Transverse colon (tissue), 4 donors: ENCODE data around the gene PLAGL1. TPM values are rescaled to one million over a fixed set of nuclear protein-coding genes. Genes with fewer than 3 reads are reported as not detected.
A peak's percentile ranks its signal among the peaks of the same experiment; 100 is the strongest.

ENCODE experiments used
- DNase-seq: peaks from one replicate; pipeline ENCODE4 v3.0.0-alpha.2; 2019
- H3K27ac ChIP-seq, 4 donors: fragments of 200-600 bp; sonication (generic); 2 replicates each; pipeline ENCODE4 v1.5.1; 2016 to 2018; ENCODE audit warnings: inconsistent platforms in 4 of 4
- H3K27me3 ChIP-seq: fragments of 200-600 bp; sonication (generic); 2 replicates; pipeline ENCODE4 v1.5.1; 2017; ENCODE audit warnings: inconsistent platforms
- H3K36me3 ChIP-seq, 4 donors: fragments of 200-600 bp; sonication (generic); 2 replicates each; pipeline ENCODE4 v1.5.1; 2017 to 2019; ENCODE audit warnings: inconsistent platforms in 4 of 4
- H3K4me1 ChIP-seq, 4 donors: fragments of 200-600 bp; sonication (generic); 2 replicates each; pipeline ENCODE4 v1.5.1; 2017 to 2020; ENCODE audit warnings: inconsistent platforms in 4 of 4
- H3K4me3 ChIP-seq, 4 donors: fragments of 200-600 bp; sonication (generic); 1 replicate in 1 of 4; 2 replicates in 3 of 4; pipeline versions ENCODE4 v1.5.1 to v1.6.1; 2017 to 2019; ENCODE audit warnings: inconsistent platforms in 4 of 4
- H3K9me3 ChIP-seq, 2 donors: fragments of 200-600 bp; sonication (generic); 2 replicates each; pipeline ENCODE4 v1.5.1; 2017 to 2019; ENCODE audit warnings: inconsistent platforms in 2 of 2
- EP300 ChIP-seq: sonication (generic); formaldehyde crosslinking; IDR thresholded peaks from one replicate; pipeline ENCODE4 v1.6.1; 2017; ENCODE audit warnings: antibody characterized with exemption, low read depth
- POLR2A ChIP-seq: fragments of 450-650 bp; IDR thresholded peaks from one replicate; pipeline ENCODE4 v1.6.1; 2016; ENCODE audit warnings: antibody characterized with exemption, mild to moderate bottlenecking, moderate library complexity
- POLR2AphosphoS5 ChIP-seq, 3 donors: sonication (generic); formaldehyde crosslinking; IDR thresholded peaks; one replicate each; pipeline ENCODE4 v1.6.1; 2016; ENCODE audit warnings: antibody characterized with exemption in 3 of 3
- WGBS, 2 donors: methylation state at CpG; one replicate each; pipeline ENCODE4 v1.1.5; 2018; ENCODE audit warnings: low coverage in 1 of 2; 5-methylcytosine and 5-hydroxymethylcytosine counted together
- in situ Hi-C, 4 donors: fragments of 200-750 bp; cut with MboI; loops; one replicate each; pipeline versions ENCODE4 v1.15.0 to v1.15.1; 2017; ENCODE audit warnings: low sequenced_read_pairs in 3 of 4, low pct_ligation_motif_present in 1 of 4, low pct_unique_long_range_greater_than_20kb in 1 of 4
- intact Hi-C: fragments of 100-400 bp; cut with DNase I; formaldehyde crosslinking; loops from one replicate; pipeline ENCODE4 v1.15.1; 2023; ENCODE audit warnings: low total_unique reads
- total RNA-seq, 4 donors: library from RNA; depleted of rRNA; stranded (reverse); fragments of >200 nt; gene quantifications; one replicate each; pipeline ENCODE4 v1.1.0, GENCODE V29; 2016
- TF ChIP-seq, protein P1 (sequence below), 5 experiments: fragments of 200-600 bp in 3 of 5; fragments of 450-650 bp in 2 of 5; sonication (generic) in 3 of 5; IDR thresholded peaks; 1 replicate in 2 of 5; 2 replicates in 3 of 5; pipeline ENCODE4 v1.5.1; 2016 to 2017; ENCODE audit warnings: antibody characterized with exemption in 5 of 5, inconsistent platforms in 3 of 5, mild to moderate bottlenecking in 2 of 5, moderate library complexity in 1 of 5

The PLAGL1 gene
- total RNA-seq, 4 donors from 2014 or later, result 45.3 to 133 (median 50.4) TPM

DNA sequence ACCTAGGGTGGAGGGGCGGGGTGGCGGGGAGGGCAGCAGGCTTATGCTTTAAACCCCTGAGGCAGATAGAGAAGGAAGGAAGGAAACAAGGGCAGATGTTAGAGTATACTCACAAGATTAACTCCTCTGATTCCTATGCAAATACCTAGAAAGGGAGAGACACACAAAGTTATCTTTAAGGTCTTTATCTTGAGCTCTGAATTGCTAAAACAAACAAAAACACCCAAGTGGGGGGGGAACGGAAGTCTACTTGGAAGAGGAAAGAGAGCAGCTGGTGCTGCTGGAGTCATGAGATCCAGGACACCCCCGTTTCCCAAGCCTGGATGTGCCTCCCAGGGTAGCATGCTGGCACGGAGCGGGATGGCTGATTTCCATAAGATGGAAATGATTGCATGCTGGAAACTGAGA, 43.4 kb downstream of the PLAGL1 start:
- Histone ChIP-seq H3K4me3 (no peak overlapping the region), H3K36me3 (no peaks in the 10 kb centered on the region), H3K9me3 (no peaks in the 10 kb centered on the region), H3K4me1 (peaks cover 0 to 23% (median 10%) of the 10 kb centered on the region in 4 donors), H3K27me3 (no peaks in the 10 kb centered on the region), H3K27ac (no peak overlapping the region)
- TF ChIP-seq POLR2AphosphoS5 (IDR thresholded peaks at IDR 0.05) (no peak), EP300 (no peak), POLR2A (no peak)
- TF ChIP-seq, protein P1, sequence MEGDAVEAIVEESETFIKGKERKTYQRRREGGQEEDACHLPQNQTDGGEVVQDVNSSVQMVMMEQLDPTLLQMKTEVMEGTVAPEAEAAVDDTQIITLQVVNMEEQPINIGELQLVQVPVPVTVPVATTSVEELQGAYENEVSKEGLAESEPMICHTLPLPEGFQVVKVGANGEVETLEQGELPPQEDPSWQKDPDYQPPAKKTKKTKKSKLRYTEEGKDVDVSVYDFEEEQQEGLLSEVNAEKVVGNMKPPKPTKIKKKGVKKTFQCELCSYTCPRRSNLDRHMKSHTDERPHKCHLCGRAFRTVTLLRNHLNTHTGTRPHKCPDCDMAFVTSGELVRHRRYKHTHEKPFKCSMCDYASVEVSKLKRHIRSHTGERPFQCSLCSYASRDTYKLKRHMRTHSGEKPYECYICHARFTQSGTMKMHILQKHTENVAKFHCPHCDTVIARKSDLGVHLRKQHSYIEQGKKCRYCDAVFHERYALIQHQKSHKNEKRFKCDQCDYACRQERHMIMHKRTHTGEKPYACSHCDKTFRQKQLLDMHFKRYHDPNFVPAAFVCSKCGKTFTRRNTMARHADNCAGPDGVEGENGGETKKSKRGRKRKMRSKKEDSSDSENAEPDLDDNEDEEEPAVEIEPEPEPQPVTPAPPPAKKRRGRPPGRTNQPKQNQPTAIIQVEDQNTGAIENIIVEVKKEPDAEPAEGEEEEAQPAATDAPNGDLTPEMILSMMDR (IDR thresholded peaks at IDR 0.05), result no peak
- intact Hi-C loops (no loop called here), in situ Hi-C loops (no loop called here)
- 45 to 60% methylated on average over 5 to 6 of the region's 6 CpGs for WGBS, 2 donors
- DNase-seq, result no peak

DNA sequence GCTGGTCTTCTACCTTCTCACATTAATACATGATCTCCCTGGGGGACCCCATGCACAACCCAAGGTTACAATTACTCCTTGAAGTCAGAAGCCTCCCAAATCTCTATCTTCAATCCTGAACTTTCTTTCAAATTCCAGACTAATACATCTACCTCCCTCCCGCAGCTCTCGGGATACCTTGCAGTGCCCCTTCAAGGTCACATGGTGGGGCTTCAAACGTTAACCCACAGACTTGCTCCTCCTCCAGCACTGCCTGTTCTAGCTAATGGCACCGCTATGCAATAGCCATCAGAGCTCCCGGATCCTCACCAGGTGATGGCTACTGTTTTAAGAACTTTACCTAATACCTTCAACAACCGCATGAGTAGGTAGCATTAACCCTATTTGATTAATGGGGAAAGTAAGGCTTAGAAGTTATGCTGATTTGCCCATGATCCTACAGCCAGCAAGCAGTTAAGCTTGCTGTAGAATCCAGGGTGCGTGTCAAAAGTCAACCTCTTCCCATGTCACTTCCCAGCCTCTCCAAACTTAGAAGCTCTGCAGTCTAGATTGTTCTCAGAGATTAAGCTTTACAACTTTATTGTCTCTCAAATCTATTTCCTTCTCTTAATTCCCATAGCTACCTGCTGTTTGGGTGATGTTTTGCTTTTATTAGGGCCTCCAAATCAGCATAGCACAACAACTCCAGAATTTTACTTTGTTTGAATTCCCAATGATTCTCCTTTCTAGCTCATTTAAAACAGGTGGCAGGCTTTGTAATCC, 44.7 kb downstream of the PLAGL1 start:
- in situ Hi-C loops (no loop called here), intact Hi-C loops (no loop called here)
- 78 to 82% methylated on average over 7 of the region's 7 CpGs for WGBS, 2 donors
- Histone ChIP-seq H3K36me3 (no peaks in the 10 kb centered on the region), H3K27me3 (no peaks in the 10 kb centered on the region), H3K4me1 (peaks cover 0 to 23% (median 10%) of the 10 kb centered on the region in 4 donors), H3K27ac (peak overlapping the region in 1 of 4 donors; percentile 16), H3K9me3 (no peaks in the 10 kb centered on the region), H3K4me3 (no peak overlapping the region)
- no peak for DNase-seq
- TF ChIP-seq, protein P1 (IDR thresholded peaks at IDR 0.05), result no peak
- TF ChIP-seq POLR2A, result no peak
- no peak for TF ChIP-seq POLR2AphosphoS5 (IDR thresholded peaks at IDR 0.05)
- TF ChIP-seq EP300, result no peak

DNA sequence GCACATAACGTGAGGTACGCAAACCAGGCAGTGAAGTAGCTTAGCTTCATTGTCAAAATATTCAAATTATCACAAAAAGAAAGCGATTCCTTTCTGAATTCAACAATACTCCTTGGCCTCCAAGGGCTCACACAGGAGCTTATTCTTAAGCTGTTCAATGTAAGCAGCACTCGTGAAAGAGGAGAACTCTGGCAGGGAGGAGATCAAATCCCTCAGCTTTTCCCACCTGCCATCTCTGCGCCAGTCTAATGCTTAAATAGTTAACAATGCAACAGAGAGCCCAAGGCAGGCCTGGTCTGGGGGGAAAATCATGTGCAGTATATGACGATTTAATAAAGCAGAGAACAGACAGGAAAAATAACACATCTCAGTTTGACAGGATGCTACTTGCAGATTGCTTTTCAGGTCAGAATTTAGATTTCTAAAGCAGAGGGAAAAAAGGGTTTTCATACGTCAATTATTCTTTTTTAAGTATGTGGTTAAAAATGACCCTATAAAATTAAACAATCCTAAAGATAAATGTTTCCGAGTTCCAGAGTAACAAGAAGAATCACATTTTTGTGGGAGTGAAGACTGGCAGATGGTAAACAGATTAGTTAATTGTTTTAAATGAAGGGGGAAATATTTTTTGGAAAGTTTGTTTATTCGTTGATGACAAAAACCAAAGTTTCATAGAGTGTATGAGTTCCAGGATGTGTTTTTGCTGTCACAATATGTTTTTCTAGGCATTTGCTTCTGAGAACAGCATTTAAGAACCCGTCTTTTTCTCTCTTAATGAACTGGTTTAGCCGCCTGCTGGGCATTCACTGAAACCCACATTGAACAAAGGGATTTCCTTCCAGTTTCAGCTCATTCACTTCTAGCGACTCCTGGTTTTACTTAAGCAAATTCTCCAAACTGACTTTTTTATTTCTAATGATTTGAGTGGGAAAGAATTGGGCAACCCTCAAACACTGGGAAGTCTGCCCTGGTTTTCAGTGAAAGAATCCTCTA, 45.9 kb downstream of the PLAGL1 start:
- no peak for TF ChIP-seq POLR2AphosphoS5 (IDR thresholded peaks at IDR 0.05)
- no peak for TF ChIP-seq POLR2A
- TF ChIP-seq, protein P1 (IDR thresholded peaks at IDR 0.05), result peak in 1 of 5 experiments; percentile 25
- Histone ChIP-seq H3K27me3 (no peaks in the 10 kb centered on the region), H3K4me3 (no peak overlapping the region), H3K36me3 (no peaks in the 10 kb centered on the region), H3K9me3 (no peaks in the 10 kb centered on the region), H3K4me1 (peaks cover 0 to 23% (median 10%) of the 10 kb centered on the region in 4 donors), H3K27ac (no peak overlapping the region)
- in situ Hi-C loops, result no loop called here
- 69 to 77% methylated on average over 7 to 12 of the region's 12 CpGs for WGBS, 2 donors
- intact Hi-C loops, result no loop called here
- no peak for DNase-seq

DNA sequence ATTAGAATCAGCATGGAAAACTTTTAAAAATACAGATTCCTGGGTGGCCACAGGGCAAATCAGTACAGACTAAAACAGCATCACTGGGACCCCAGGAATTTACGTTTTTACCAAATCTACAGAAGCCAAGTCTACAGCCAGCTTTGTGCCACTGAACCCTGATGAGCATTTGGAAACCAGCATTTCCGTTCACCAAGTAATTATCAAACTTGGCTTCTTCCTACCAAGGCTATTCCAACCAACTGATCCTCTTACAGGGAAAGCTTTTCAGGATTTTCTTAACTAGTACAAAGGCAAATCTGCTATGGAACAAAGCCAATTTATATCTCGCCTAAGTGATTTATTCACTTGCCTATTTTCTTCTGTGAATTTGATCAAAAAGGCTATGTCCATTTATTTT, 47.0 kb downstream of the PLAGL1 start:
- WGBS, 2 donors, result 74 to 81% methylated on average over 3 of the region's 3 CpGs
- no peak for DNase-seq
- H3K4me3 ChIP-seq, result no peak overlapping the region
- in situ Hi-C loops (no loop called here), intact Hi-C loops (no loop called here)
- H3K27me3 ChIP-seq, result no peaks in the 10 kb centered on the region
- no peak overlapping the region for H3K27ac ChIP-seq
- TF ChIP-seq, protein P1 (IDR thresholded peaks at IDR 0.05), result no peak
- no peak for TF ChIP-seq EP300
- no peak for TF ChIP-seq POLR2A
- no peak for TF ChIP-seq POLR2AphosphoS5 (IDR thresholded peaks at IDR 0.05)
- H3K9me3 ChIP-seq, result no peaks in the 10 kb centered on the region
- peaks cover 0 to 23% (median 10%) of the 10 kb centered on the region in 4 donors for H3K4me1 ChIP-seq
- no peaks in the 10 kb centered on the region for H3K36me3 ChIP-seq
